Measurements from ENCODE around the gene KSR2.

KSR2 gene

DNA sequence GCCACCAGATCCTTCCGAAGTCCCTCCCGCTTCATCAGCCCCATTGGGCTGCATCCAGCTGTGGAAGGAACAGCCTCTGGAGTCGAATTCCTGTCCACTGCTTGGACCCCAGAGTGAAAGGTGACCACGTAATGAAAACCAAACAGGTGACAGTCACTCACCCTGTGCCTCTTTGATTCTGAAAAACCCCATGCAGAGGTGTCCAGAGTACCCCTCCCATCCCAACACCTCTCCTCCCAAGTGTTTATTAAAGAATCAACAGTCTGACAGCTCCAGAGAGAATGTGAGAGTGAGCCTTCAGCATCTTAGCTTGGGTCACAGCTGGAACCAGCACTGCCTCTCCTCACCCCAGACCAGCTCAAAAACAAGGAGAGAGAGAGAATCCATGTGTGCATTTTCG is 428.8 kb downstream of the KSR2 start:
- Histone ChIP-seq H2AK5ac (ENCODE audit: low read length) (no peak overlapping the region), H3K79me2 (ENCODE audit: control insufficient read depth, insufficient read depth, low read length, poor library complexity) (no peaks in the 10 kb centered on the region), H3K4ac (ENCODE audit: low read depth, low read length) (no peak overlapping the region), H3K9me3 (ENCODE audit: insufficient read depth, low read depth, low read length) (peaks cover 8% of the 10 kb centered on the region), H3K79me1 (ENCODE audit: low read length) (no peaks in the 10 kb centered on the region), H3K27ac (ENCODE audit: low read depth, low read length) (no peak overlapping the region), H3K36me3 (ENCODE audit: control insufficient read depth in 1 of 2, insufficient read depth in 2 of 2, low read length in 2 of 2) (no peaks in the 10 kb centered on the region), H2BK12ac (ENCODE audit: low read length) (no peak overlapping the region), H2BK5ac (ENCODE audit: low read depth, low read length, poor library complexity) (no peak overlapping the region), H4K91ac (ENCODE audit: low read depth, low read length) (no peak overlapping the region), H3K4me2 (ENCODE audit: low read length) (no peak overlapping the region), H4K8ac (ENCODE audit: low read depth, low read length) (no peak overlapping the region), H3K14ac (ENCODE audit: low read length) (no peak overlapping the region), H3K18ac (ENCODE audit: low read length) (no peak overlapping the region), H2BK120ac (ENCODE audit: insufficient read depth, low read length, poor library complexity) (no peak overlapping the region), H3K4me1 (ENCODE audit: control insufficient read depth in 1 of 2, insufficient read depth in 2 of 2, low read length in 2 of 2) (no peaks in the 10 kb centered on the region), H3K23ac (ENCODE audit: low read length) (no peak overlapping the region), H3K9ac (ENCODE audit: low read length) (no peak overlapping the region), H3K27me3 (ENCODE audit: insufficient read depth, low read length) (no peaks in the 10 kb centered on the region), H2AFZ (ENCODE audit: insufficient read depth, low read length, poor library complexity) (no peak overlapping the region), H3K4me3 (ENCODE audit: low read depth, low read length) (no peak overlapping the region), H4K12ac (ENCODE audit: low read depth, low read length) (no peak overlapping the region)
- no CpG with 5 or more reads among the region's 5 CpGs for WGBS (ENCODE audit: extremely low coverage, insufficient coverage, insufficient read length)
- DNase-seq, result no peak

DNA sequence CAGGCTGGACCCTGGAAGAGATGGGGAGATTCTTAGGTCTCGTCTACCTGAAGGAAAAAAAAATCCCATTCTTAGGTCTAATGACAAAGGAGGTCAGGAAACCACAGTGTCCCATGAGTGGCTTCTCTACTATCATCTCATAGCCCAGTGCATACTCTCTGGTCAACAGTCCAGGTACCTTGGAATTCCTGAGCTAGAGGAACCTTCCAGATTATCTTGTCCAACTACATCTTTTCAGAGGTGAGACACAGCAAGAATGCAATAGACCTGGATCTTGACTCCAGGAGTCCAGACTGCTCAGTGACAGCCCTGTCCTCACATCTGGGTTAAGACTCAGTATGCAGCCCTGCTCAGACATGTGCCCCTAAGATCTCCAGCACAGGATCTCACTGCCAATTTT is 429.9 kb downstream of the KSR2 start:
- H3K18ac ChIP-seq (ENCODE audit: low read length), result no peak overlapping the region
- no CpG with 5 or more reads among the region's 1 CpG for WGBS (ENCODE audit: extremely low coverage, insufficient coverage, insufficient read length)
- no peak overlapping the region for H4K91ac ChIP-seq (ENCODE audit: low read depth, low read length)
- no peak overlapping the region for H3K4me3 ChIP-seq (ENCODE audit: low read depth, low read length)
- no peaks in the 10 kb centered on the region for H3K4me1 ChIP-seq (ENCODE audit: control insufficient read depth in 1 of 2, insufficient read depth in 2 of 2, low read length in 2 of 2)
- H3K23ac ChIP-seq (ENCODE audit: low read length), result no peak overlapping the region
- H2AK5ac ChIP-seq (ENCODE audit: low read length), result no peak overlapping the region
- H3K14ac ChIP-seq (ENCODE audit: low read length), result no peak overlapping the region
- H3K27me3 ChIP-seq (ENCODE audit: insufficient read depth, low read length), result no peaks in the 10 kb centered on the region
- H3K4ac ChIP-seq (ENCODE audit: low read depth, low read length), result no peak overlapping the region
- H2AFZ ChIP-seq (ENCODE audit: insufficient read depth, low read length, poor library complexity), result no peak overlapping the region
- peak; percentile 1 to 66 for DNase-seq
- H3K79me2 ChIP-seq (ENCODE audit: control insufficient read depth, insufficient read depth, low read length, poor library complexity), result no peaks in the 10 kb centered on the region
- no peak overlapping the region for H3K27ac ChIP-seq (ENCODE audit: low read depth, low read length)
- H2BK5ac ChIP-seq (ENCODE audit: low read depth, low read length, poor library complexity), result no peak overlapping the region
- no peak overlapping the region for H2BK12ac ChIP-seq (ENCODE audit: low read length)
- H3K36me3 ChIP-seq (ENCODE audit: control insufficient read depth in 1 of 2, insufficient read depth in 2 of 2, low read length in 2 of 2), result no peaks in the 10 kb centered on the region
- H4K12ac ChIP-seq (ENCODE audit: low read depth, low read length), result no peak overlapping the region
- no peak overlapping the region for H3K9ac ChIP-seq (ENCODE audit: low read length)
- peaks cover 8% of the 10 kb centered on the region for H3K9me3 ChIP-seq (ENCODE audit: insufficient read depth, low read depth, low read length)
- no peaks in the 10 kb centered on the region for H3K79me1 ChIP-seq (ENCODE audit: low read length)
- no peak overlapping the region for H4K8ac ChIP-seq (ENCODE audit: low read depth, low read length)
- no peak overlapping the region for H2BK120ac ChIP-seq (ENCODE audit: insufficient read depth, low read length, poor library complexity)
- H3K4me2 ChIP-seq (ENCODE audit: low read length), result no peak overlapping the region

DNA sequence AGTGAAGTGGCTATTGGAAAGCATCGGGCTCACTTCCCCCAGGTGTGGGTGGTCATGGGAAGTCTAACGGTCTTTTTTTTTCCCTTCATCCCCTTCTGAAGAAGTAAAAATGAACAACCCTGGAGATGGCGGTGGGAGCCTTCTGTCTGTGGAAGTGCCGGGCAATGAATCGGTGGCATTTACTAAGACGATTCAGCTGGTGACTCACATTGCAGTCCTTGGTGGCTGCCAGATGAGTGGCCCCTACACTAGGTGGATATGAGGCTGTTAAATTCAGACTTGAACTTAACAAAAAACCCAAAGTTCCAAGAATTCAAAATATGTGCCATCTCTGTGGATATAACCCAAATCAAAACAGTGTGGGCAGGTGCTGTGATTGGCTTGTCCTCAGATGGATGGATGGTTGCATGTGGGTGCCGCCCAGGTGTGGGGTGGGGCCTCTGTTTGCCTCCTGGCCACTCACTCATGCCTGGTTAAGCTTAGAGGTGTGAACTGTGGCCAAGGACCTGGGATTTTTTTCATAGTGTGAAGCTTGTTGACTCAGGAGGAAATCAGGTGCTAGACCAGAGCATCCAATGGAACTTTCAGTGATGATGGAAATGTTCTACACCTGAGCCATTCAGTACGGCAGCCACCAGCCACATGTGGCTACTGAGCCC is 430.6 kb downstream of the KSR2 start:
- H4K12ac ChIP-seq (ENCODE audit: low read depth, low read length), result no peak overlapping the region
- no peaks in the 10 kb centered on the region for H3K79me1 ChIP-seq (ENCODE audit: low read length)
- no peak overlapping the region for H2AK5ac ChIP-seq (ENCODE audit: low read length)
- no peak overlapping the region for H2BK12ac ChIP-seq (ENCODE audit: low read length)
- no peaks in the 10 kb centered on the region for H3K4me1 ChIP-seq (ENCODE audit: control insufficient read depth in 1 of 2, insufficient read depth in 2 of 2, low read length in 2 of 2)
- no peak overlapping the region for H3K14ac ChIP-seq (ENCODE audit: low read length)
- no peak overlapping the region for H2BK5ac ChIP-seq (ENCODE audit: low read depth, low read length, poor library complexity)
- H2BK120ac ChIP-seq (ENCODE audit: insufficient read depth, low read length, poor library complexity), result no peak overlapping the region
- H3K9me3 ChIP-seq (ENCODE audit: insufficient read depth, low read depth, low read length), result peaks cover 8% of the 10 kb centered on the region
- no peak overlapping the region for H4K8ac ChIP-seq (ENCODE audit: low read depth, low read length)
- no peak overlapping the region for H3K4ac ChIP-seq (ENCODE audit: low read depth, low read length)
- H4K91ac ChIP-seq (ENCODE audit: low read depth, low read length), result no peak overlapping the region
- no peaks in the 10 kb centered on the region for H3K27me3 ChIP-seq (ENCODE audit: insufficient read depth, low read length)
- no peaks in the 10 kb centered on the region for H3K79me2 ChIP-seq (ENCODE audit: control insufficient read depth, insufficient read depth, low read length, poor library complexity)
- no peak for DNase-seq
- no peak overlapping the region for H3K4me2 ChIP-seq (ENCODE audit: low read length)
- H3K9ac ChIP-seq (ENCODE audit: low read length), result no peak overlapping the region
- WGBS (ENCODE audit: extremely low coverage, insufficient coverage, insufficient read length), result no CpG with 5 or more reads among the region's 8 CpGs
- H3K27ac ChIP-seq (ENCODE audit: low read depth, low read length), result no peak overlapping the region
- H3K23ac ChIP-seq (ENCODE audit: low read length), result no peak overlapping the region
- no peaks in the 10 kb centered on the region for H3K36me3 ChIP-seq (ENCODE audit: control insufficient read depth in 1 of 2, insufficient read depth in 2 of 2, low read length in 2 of 2)
- H3K4me3 ChIP-seq (ENCODE audit: low read depth, low read length), result no peak overlapping the region
- H3K18ac ChIP-seq (ENCODE audit: low read length), result no peak overlapping the region
- no peak overlapping the region for H2AFZ ChIP-seq (ENCODE audit: insufficient read depth, low read length, poor library complexity)

DNA sequence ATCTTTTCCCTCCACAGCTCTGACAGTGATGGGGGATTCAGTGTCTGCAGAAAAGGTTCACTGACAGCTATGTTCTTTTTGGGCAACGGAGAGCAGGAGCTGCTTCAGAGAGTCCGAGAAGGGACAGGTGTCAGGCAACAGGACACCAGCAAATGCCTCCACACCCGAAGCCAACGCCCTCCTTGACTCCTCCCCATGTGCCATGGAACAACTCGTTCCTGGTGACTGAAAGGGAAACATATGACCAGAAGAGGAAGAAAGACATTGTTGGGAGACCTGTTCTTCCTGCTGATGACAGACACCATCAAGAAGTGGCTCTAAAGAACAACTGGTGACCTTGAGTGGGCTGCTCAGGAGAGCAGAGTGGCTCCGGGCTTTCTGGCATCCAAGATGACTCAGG is 435.1 kb downstream of the KSR2 start:
- Histone ChIP-seq H3K18ac (ENCODE audit: low read length) (no peak overlapping the region), H3K4me2 (ENCODE audit: low read length) (no peak overlapping the region), H3K4me3 (ENCODE audit: low read depth, low read length) (no peak overlapping the region), H3K9ac (ENCODE audit: low read length) (no peak overlapping the region), H3K79me2 (ENCODE audit: control insufficient read depth, insufficient read depth, low read length, poor library complexity) (no peaks in the 10 kb centered on the region), H3K9me3 (ENCODE audit: insufficient read depth, low read depth, low read length) (peaks cover 2% of the 10 kb centered on the region), H2BK12ac (ENCODE audit: low read length) (no peak overlapping the region), H3K4me1 (ENCODE audit: control insufficient read depth in 1 of 2, insufficient read depth in 2 of 2, low read length in 2 of 2) (no peaks in the 10 kb centered on the region), H4K8ac (ENCODE audit: low read depth, low read length) (no peak overlapping the region), H3K79me1 (ENCODE audit: low read length) (no peaks in the 10 kb centered on the region), H4K91ac (ENCODE audit: low read depth, low read length) (no peak overlapping the region), H2BK5ac (ENCODE audit: low read depth, low read length, poor library complexity) (no peak overlapping the region), H2AFZ (ENCODE audit: insufficient read depth, low read length, poor library complexity) (no peak overlapping the region), H3K23ac (ENCODE audit: low read length) (no peak overlapping the region), H3K4ac (ENCODE audit: low read depth, low read length) (no peak overlapping the region), H3K27me3 (ENCODE audit: insufficient read depth, low read length) (no peaks in the 10 kb centered on the region), H2BK120ac (ENCODE audit: insufficient read depth, low read length, poor library complexity) (no peak overlapping the region), H3K14ac (ENCODE audit: low read length) (no peak overlapping the region), H2AK5ac (ENCODE audit: low read length) (no peak overlapping the region), H3K27ac (ENCODE audit: low read depth, low read length) (no peak overlapping the region), H3K36me3 (ENCODE audit: control insufficient read depth in 1 of 2, insufficient read depth in 2 of 2, low read length in 2 of 2) (no peaks in the 10 kb centered on the region), H4K12ac (ENCODE audit: low read depth, low read length) (no peak overlapping the region)
- WGBS (ENCODE audit: extremely low coverage, insufficient coverage, insufficient read length), result no CpG with 5 or more reads among the region's 6 CpGs
- DNase-seq, result no peak
